HG03520 (cell line): Measurements from ENCODE around the gene EHD3.

ENCODE experiments used
- ATAC-seq: cut with Tn5 transposase; IDR thresholded peaks from one replicate; pipeline ENCODE4 v1.9.1; 2021; ENCODE audit warnings: mild to moderate bottlenecking, moderate library complexity; ENCODE audit not compliant: unreplicated experiment

The EHD3 gene

DNA sequence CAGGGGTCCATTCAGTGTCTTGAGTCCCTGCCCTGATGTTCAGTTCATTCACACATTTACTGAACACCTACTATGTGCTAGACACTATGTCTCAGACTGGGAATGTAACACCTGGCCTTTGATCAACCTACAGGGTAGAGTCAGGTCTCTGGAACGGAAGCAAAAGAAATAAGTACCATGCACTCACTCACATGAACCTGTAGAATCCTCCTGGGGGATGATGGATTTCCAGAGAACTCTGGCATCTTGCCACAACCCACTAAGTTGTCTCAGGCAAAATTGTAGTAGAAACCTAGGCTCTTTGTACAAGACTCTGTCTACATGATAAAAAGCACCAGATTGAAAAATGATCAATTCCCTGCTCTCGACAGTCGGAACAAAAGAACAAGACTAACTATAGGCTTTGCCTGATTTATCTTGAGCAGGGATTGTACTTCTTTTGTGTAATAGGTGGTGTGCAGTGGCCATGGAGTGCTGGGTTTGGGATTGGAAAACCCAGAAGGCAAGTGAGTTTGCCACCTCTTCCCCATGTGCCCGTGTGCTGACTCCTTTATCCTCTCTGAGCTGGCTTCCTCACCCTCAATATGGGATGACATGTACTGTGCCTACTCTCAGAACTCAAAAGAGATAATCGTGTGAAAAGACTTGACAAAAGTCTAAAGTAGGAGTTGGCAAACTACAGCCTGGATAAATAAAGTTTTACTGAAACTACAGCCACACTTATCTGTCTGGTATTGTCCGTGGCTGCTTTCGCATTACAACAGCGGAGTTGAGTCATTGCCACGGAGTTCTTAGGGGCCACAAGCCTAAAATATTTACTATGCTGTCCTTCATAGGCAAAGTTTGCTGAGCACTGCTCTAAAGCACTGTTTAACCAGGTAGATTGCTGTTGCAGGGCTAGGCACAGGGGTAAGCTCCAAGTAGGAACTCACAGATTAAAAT lies 21.0 kb upstream of the EHD3 start:
- ATAC-seq, result no peak

GRCh38 chr2:31213601-31214443 lies 20.1 kb upstream of the EHD3 start:
- no peak for ATAC-seq

DNA sequence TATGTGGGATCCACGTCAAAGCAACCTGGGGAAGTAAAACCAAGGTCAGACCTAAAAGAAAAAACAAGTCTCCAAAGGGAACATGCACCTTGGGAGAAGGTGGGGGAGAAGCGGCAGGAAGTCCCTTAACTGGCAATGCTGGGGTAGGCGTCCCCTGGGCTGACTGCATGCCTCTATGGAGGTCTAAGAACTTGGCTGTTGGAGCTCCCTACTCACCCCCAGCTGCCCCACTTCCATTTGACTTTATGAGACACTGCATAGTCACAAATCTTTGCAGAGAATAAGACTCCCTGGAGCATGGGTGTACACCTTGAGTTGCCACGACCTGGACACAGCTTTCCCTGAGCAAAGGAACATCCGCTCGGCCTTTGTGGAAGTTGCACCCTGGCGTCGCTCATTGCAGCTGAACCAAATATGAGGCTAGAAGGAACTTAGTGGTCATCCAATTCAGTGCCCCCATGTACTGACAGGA lies 19.5 kb upstream of the EHD3 start:
- ATAC-seq, result no peak

DNA sequence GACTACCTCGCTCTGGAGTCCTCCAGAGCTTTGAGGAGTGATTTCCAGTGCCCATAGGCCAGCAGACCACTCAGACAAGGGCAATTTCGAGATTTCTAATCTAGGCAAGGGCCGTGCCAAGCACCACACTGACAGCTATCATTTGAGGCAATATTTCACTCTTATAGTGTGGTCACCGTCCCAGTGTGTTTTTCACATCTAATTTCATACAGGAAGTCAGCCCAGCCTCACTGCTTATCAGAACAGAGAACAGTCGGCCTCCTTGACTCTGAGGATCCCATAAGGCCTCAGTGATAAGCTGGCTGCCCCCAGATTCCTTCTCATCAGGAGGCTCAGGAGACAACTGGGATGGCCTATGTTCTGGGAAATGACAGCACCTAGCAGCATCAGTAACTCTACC lies 17.2 kb upstream of the EHD3 start:
- ATAC-seq, result peak; percentile 35

GRCh38 chr2:31217465-31218200 lies 16.3 kb upstream of the EHD3 start, which contains the start of gene CAPN14:
CAPN14 (minus strand) TSS chr2:31217515; CDS start chr2:31205447, 12,068 bp downstream.
- no peak for ATAC-seq

- peak; percentile 70 for ATAC-seq
Measured at GRCh38 chr2:31219131-31219969, 14.6 kb upstream of the EHD3 start.

DNA sequence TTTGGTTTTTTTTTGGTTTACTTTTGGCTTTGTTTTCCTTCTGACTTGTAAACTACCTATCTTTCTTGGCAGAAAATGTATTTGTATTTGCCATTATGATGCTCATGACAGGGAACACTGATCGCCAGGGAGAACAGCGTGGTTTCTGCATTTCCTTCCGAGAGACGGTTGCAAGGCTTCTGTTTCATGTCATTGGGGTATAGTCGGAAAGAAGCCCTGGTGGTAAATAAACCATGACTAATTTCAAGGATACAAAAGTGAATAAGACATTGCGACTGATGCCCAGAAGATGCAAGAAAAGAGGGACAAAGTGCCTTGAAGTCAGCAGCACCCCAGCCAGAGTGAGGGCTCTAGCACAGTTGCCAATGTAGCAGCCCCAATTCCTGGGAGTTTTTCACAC lies 12.4 kb upstream of the EHD3 start:
- no peak for ATAC-seq

- no peak for ATAC-seq
Measured at GRCh38 chr2:31222071-31222470, 11.9 kb upstream of the EHD3 start.

DNA sequence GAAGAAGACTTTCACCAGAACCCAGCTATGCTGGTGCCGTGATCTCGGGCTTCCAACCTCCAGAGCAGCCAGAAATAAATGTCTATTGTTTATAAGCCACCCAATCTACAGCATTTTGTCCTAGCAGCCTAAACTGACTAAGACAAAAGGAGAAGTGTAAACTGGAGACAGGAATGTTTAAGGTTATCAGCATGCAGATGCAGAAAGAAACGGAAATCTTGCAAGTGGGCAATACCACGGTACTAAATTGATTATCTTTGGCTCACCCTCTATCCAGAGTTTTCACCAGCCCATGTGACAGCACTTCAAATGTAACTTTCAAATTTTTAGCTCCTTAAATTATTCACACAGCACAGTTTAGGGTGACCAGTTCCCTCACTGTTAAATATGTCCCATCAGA lies 10.9 kb upstream of the EHD3 start:
- ATAC-seq, result no peak

- no peak for ATAC-seq
Measured at GRCh38 chr2:31223749-31224148, 10.2 kb upstream of the EHD3 start.

DNA sequence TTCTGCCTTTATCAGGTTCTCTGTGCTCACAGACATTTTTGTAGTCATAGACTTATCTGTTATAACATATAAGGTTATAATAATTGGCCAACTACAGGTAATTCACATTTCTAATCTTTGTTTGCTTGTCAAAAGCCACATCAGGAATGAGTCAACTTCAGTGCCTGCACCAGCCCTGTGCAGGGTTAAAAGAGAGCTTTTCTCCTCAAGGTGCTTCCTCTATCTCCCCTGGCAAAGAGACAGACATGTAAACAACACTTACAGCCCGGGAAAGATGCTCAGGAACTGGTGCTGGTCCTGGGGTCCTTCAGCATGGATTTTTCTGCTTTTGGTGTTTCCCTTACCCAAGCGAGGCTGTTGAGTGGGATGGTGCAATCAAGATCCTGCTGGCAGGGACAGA lies 7.7 kb upstream of the EHD3 start:
- ATAC-seq, result no peak

DNA sequence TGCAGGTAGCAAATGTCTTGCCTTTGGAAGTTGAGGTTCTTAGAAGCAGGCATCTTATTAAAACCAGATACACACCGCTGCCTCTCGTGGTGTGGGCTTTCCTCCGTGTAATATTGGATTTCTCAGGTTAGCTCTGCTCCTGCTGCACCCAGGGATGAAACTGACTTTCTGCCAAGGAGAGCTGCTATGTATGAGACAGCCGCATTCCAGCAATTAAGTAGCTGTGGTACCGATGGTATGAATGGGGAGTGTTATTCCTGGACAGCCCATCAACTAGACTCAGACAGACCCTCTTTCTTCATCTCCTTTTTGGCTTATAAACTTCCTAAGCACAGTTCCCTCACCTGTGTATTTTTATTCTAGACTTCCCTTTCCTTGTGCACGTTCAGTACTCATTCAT lies 6.8 kb upstream of the EHD3 start:
- ATAC-seq, result no peak

DNA sequence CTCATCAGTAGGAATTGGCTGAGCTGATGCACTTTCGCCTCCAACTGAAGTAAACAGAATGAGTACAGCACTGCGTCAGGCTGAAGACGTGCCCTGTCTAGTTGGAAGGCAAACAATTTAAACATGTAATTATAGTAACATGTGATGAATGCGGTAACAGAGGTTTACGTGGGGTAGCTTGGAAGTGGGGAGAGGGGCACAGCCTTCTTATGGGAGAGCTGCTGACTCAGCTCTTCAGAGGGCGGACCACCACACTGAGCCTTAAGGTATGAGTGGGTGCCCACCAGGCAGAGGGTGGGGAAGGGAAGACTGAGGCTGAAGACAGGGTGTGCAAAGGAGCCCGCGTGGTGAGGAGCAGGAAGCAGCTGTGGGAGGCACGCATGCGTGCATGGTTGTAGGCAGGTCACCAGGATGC lies 6.2 kb upstream of the EHD3 start:
- ATAC-seq, result no peak

DNA sequence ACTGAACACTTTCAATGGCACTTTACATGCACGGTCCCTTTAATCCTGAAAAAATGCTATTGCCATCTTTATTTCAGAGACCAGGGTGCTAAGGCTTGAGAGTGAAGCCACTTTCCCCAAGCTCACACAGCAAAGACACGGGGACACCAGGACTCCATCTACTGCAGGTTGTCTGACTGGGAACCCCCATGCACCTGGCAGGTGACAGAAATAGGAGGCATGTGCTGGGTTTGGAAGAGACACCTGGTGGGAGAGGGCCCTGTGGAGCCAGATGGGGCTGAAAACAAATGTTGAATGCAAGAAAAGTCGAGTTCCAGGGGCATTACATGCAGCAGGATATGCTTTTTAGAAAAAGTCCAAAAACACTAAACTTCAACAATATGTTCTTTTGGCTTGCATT lies 5.2 kb upstream of the EHD3 start:
- no peak for ATAC-seq

GRCh38 chr2:31230751-31231150 lies 3.2 kb upstream of the EHD3 start:
- ATAC-seq, result no peak

DNA sequence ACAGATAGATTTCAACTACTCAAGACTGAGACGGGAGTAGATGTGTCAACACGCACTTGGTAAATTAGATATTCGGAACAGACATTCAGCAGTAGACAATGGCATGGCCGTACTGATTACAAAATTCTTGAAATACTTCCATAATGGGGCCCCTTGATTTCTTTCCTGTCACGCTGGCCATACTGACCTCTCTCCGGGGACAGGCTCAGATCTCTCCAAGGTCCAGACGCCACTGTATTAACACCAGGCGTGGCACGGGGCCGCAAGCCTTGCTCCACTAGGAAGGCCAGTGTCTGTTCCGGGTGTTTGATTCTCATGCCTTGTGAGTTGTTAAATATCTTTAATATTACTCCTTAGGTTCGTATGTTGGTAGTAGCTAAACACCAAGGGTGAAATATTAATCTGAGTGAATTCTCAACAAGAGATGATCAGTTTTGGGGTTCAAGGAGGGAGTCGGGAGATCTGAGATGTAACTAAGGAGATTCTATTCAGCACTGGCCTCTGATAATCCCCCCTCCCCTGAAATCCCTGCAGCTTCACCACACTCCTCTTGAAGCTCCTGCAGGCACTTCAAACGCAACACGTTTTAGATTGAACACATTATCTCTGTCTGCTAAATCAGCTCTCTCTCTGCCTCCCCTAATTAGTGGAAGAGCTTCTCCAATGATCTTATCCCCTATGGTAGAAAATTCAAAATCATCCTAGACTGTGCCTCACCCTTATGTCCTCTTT lies 2.2 kb upstream of the EHD3 start:
- ATAC-seq, result no peak

DNA sequence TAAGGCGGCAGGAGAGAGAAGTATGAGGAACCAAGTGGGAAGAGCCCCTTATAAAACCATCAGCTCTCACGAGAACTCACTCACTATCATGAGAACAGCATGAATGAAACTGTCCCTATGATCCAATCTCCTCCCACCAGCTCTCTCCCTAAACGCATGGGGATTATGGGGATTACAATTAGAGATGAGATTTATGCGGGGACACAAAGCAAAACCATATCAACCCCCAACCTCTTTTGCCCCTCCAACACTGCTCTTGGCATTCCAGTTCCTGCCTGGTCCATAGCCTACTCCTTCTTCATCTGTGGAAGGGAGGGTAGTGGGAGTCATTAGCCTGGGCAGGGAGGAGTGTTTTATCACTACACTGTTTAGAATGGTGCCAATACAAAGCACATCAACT lies 1.4 kb upstream of the EHD3 start:
- ATAC-seq, result no peak

DNA sequence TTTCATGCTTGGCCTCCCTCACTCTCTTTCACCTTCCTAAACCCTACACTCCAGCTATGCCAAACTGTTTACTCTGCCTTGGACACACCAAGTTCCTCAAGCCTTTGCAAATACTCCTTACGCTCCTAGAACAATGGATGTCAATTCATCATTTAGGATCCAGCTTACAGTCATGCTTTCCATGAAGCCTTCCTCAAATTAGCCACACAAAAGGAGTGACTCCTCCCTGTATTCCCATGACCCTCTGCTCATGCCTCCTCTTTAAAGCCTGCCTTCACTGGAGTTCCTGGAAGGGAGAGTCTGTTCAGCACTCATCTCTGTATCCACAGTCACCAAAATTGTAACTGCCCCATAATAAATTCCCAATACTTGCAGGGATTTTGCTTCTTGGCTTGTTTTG lies 721 bp upstream of the EHD3 start:
- no peak for ATAC-seq

GRCh38 chr2:31234683-31235503 lies 941 bp downstream of the EHD3 start:
- no peak for ATAC-seq
